Chondrocyte (in vitro differentiated cells): ENCODE data around the gene SHCBP1L. TPM values are rescaled to one million over a fixed set of nuclear protein-coding genes. Genes with fewer than 3 reads are reported as not detected.

Experiments
- DNase-seq: peaks from one replicate; pipeline ENCODE4 v3.0.0; 2021; ENCODE audit warnings: mixed read lengths, low spot score
- H3K27ac Mint-ChIP-seq: one replicate; pipeline ENCODE4 v1.8.0; 2021; ENCODE audit warnings: mild to moderate bottlenecking, moderate library complexity, mixed read lengths; ENCODE audit not compliant: unreplicated experiment
- H3K27me3 Mint-ChIP-seq: 2 replicates; pipeline ENCODE4 v1.8.0; 2021; ENCODE audit warnings: low read depth, mixed read lengths
- H3K36me3 Mint-ChIP-seq: 2 replicates; pipeline ENCODE4 v1.8.0; 2021; ENCODE audit warnings: low read depth, mixed read lengths
- H3K4me1 Mint-ChIP-seq: 2 replicates; pipeline ENCODE4 v1.8.0; 2021; ENCODE audit warnings: low read depth, mild to moderate bottlenecking, mixed read lengths
- H3K4me3 Mint-ChIP-seq: one replicate; pipeline ENCODE4 v1.8.0; 2021; ENCODE audit warnings: mild to moderate bottlenecking, moderate library complexity, mixed read lengths; ENCODE audit not compliant: unreplicated experiment
- H3K9me3 Mint-ChIP-seq: 2 replicates; pipeline ENCODE4 v1.8.0; 2021; ENCODE audit warnings: low read depth, mixed read lengths
- CTCF ChIP-seq: fragments of 200-600 bp; sonication (generic); IDR thresholded peaks from 2 replicates; pipeline ENCODE4 v1.5.0; 2021; ENCODE audit warnings: antibody characterized with exemption, mild to moderate bottlenecking, moderate library complexity
- total RNA-seq: library from RNA; stranded (reverse); gene quantifications from 3 replicates; pipeline ENCODE4 v1.2.1, GENCODE V29; 2021

SHCBP1L gene
- total RNA-seq, 1 donor from 2014 or later = not detected

DNA sequence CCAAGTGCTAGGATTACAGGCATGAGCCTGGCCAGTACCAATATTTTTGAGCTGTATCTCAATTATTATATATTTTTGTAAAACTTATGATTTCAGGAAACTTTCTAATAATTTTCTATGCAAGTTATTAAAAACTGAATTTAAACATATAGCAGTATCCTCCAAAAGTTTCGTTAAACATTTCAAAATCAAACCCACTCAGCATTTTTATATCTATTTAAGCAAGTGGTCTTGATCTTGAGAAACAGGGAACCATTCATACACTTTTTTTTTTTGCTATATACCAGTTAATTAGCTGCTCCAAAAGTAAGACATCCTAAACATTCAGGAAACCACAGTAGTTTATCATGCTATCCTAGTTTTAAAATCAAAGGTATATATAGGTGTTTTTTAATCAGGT, 22.0 kb downstream of the SHCBP1L start:
- Mint-ChIP-seq H3K4me3 (no peak overlapping the region), H3K4me1 (peaks cover 2% of the 10 kb centered on the region), H3K9me3 (peaks cover 17% of the 10 kb centered on the region), H3K27ac (no peak overlapping the region), H3K36me3 (peaks cover 7% of the 10 kb centered on the region), H3K27me3 (peaks cover 13% of the 10 kb centered on the region)
- no peak for DNase-seq
- TF ChIP-seq CTCF = no peak

GRCh38 chr1:182927693-182928433, 25.1 kb downstream of the SHCBP1L start:
- Mint-ChIP-seq H3K4me3 (no peak overlapping the region), H3K27me3 (peaks cover 25% of the 10 kb centered on the region), H3K9me3 (peaks cover 4% of the 10 kb centered on the region), H3K4me1 (peaks cover 2% of the 10 kb centered on the region), H3K36me3 (peaks cover 1% of the 10 kb centered on the region), H3K27ac (no peak overlapping the region)
- no peak for DNase-seq
- TF ChIP-seq CTCF = no peak

DNA sequence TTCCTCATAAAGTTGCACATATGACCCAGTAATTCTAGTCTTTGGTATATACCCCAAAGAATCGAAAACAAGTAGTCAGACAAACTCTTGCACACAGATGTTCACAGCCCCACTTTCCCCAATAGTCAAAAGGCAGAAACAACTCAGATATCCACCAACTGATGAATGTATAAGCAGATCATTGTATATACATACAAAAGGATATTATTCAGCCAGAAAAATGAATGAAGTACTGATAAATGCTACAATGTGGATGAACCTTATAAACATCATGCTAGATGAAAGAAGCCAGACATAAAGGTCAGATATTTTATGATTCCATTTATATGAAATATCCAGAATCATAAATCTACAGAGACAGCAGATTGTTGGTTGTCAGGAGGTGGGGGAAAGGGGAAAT, 27.3 kb downstream of the SHCBP1L start:
- Mint-ChIP-seq H3K4me3 (no peak overlapping the region), H3K36me3 (peaks cover 1% of the 10 kb centered on the region), H3K9me3 (peaks cover 4% of the 10 kb centered on the region), H3K27ac (no peak overlapping the region), H3K27me3 (peaks cover 27% of the 10 kb centered on the region), H3K4me1 (peaks cover 2% of the 10 kb centered on the region)
- no peak for DNase-seq
- TF ChIP-seq CTCF = no peak

- peaks cover 13% of the 10 kb centered on the region for H3K9me3 Mint-ChIP-seq
- H3K27me3 Mint-ChIP-seq = peaks cover 2% of the 10 kb centered on the region
- H3K4me1 Mint-ChIP-seq = no peaks in the 10 kb centered on the region
- H3K27ac Mint-ChIP-seq = no peak overlapping the region
- no peak overlapping the region for H3K4me3 Mint-ChIP-seq
- no peaks in the 10 kb centered on the region for H3K36me3 Mint-ChIP-seq
- TF ChIP-seq CTCF = no peak
- DNase-seq = no peak
Measured at GRCh38 chr1:182917378-182917777, 35.6 kb downstream of the SHCBP1L start.

GRCh38 chr1:182913401-182913800, 39.6 kb downstream of the SHCBP1L start:
- DNase-seq = no peak
- H3K27me3 Mint-ChIP-seq = no peaks in the 10 kb centered on the region
- H3K27ac Mint-ChIP-seq = no peak overlapping the region
- no peaks in the 10 kb centered on the region for H3K36me3 Mint-ChIP-seq
- no peaks in the 10 kb centered on the region for H3K4me1 Mint-ChIP-seq
- no peak overlapping the region for H3K4me3 Mint-ChIP-seq
- peaks cover 18% of the 10 kb centered on the region for H3K9me3 Mint-ChIP-seq
- TF ChIP-seq CTCF = no peak
